Measurements from ENCODE around the gene ANKRD31.
"Not testable (repeated sequence)": the region's sequence is repeated elsewhere in the genome, so short reads cannot be mapped to it uniquely, and the experiment has no call there.

ANKRD31 gene, protein sequence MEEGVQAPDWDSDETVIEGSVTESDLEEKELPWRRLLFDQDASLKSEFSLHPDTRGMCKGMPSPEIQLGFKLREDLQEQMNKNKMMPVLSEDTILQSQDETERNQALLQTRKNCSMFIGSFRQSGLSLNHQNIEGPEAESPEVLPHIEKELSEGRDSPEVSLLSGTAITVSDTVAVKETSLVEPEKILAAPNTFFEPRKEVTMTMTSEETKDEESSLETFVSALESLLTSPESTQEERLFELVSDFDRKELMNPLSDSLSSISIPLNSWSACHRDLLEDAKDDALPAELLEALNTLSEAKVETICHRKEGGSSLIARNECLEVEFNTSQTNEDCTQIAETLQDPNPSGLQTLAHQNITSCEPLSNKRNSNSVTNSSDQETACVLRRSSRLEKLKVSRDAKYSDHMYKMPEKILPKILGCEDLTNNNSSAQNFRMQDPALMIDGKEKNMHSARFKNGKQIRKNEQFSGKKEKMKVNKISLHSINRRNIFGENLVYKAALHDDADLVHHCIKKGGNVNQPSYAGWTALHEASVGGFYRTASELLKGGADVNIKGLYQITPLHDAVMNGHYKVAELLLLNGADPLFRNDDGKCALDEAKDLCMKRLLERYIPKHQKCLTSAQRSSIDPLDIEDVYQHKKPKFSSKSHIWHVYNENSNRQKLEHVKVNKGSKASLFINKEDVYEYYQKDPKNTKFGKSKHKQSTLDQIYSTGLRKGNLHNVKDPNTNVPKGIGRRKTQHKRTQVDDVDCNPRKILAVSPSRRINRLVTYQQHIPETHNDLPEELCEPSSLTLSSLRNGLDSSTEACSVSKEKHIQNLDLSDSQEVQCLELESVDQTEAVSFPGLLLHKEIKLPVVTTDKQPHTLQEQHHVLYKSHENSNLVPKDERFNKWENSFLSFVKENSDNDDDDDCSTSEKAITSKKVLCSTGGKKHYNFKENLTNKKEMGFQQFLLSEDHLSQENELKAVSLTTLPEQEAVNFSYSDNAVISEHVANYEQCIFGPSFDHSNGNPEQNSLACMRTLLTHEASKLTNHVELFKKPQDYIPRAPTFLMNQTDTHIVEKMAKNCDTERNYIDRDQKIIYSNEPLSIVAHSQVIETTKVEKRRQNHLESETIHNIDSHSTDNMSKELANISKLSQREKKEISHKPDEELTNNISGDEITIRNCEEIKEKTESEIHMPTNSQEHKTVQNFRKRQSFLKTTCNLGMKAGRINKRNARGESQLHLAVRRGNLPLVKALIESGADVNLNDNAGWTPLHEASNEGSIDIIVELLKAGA (N-terminal part only)

DNA sequence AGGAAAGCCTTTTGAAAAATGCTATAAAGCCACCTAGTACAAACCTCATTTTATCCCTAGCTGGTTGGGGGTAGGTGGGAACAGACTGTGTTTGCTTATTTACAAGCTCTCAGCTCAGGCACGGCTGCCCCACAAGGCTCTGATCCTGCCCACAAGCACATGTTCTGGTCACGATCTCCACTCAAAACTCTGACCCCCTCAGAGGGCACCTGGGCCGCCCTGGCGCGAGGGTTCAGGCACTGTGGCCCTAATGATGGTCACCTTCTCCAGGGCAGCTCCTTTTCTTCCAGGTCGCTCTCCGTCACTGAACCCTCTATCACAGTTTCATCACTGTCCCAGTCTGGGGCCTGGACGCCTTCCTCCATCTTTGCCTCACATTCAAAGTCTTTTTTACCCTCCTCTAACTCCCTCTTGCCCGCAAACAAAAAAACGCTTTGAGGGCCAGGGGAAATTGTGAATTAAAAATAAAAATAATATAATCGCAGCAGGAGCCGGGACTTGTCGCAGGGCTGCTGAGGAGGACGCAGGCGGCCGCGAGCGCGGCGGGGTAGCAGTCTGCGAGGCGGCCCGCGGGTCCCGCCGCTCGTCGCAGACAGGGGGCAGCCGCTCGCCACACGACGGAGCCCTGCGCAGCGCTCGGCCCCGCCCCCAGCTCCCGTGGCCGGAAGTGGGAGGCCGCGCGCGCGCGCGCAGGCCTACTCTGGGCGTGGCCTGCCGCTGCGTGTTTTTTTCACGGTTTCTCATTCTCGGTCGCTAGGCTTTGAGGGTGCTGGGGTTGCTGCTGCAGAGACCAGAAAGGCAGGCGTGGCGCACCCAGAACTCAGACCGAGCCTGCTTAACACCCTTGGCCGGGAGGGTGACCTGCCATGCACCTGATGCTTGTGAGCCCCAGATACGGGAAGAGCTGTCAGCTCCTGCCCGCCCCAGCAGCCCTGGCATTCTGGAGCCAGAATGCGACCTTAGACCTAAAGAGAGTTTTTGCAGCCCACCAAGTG is at the start of gene ANKRD31:
Gene ANKRD31 (minus strand): TSS at position 557 of the 995 bp plus-strand sequence. CDS start 192 bp downstream, at position 365.
- DNase-seq: peak; percentile 57

DNA sequence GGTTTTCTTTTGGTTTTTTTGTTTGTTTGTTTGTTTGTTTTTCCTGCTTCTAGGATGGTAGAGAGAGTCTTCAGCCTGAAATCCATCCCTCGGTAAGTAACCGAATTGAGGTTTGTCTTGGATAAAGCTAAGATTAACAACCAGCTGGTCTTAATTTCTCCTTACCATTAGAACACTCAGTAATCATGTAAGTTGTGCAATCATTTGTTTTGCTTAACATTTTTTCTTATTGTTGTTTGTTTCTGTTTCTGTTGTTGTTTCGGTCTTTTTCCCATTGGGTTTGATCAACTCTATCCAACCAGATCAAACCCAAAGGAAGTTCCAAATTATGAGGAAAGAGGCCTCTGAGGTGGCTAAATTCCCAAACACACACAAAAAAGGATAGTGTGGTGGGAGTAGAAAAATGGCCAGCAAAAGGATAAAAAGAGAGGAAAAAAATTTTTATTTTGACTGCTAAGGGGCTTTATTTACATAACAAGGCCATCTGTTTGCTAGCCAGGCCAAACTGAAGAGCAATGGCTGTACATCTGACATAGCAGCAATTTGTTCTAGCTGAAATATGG is 49.6 kb upstream of the ANKRD31 start:
- DNase-seq: no peak

DNA sequence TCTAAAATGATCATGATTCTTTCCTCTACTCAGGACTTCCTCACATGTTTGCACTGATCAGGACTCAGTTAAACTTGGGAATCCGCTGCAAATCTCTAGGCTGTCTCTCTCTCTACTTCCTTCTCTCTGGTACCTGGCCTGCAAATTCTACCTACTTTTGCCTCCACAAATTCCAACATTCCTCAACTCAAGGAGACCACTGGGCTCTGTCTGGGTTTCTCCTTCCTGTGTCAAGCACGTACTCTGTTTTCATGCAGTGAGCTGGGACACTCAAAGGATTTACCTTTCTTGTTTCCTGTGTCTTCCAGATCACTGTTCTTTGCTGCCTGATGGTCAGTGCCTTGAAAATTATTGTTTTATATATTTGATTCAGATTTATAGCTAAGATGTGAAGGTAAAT is 45.9 kb upstream of the ANKRD31 start:
- DNase-seq: no peak

DNA sequence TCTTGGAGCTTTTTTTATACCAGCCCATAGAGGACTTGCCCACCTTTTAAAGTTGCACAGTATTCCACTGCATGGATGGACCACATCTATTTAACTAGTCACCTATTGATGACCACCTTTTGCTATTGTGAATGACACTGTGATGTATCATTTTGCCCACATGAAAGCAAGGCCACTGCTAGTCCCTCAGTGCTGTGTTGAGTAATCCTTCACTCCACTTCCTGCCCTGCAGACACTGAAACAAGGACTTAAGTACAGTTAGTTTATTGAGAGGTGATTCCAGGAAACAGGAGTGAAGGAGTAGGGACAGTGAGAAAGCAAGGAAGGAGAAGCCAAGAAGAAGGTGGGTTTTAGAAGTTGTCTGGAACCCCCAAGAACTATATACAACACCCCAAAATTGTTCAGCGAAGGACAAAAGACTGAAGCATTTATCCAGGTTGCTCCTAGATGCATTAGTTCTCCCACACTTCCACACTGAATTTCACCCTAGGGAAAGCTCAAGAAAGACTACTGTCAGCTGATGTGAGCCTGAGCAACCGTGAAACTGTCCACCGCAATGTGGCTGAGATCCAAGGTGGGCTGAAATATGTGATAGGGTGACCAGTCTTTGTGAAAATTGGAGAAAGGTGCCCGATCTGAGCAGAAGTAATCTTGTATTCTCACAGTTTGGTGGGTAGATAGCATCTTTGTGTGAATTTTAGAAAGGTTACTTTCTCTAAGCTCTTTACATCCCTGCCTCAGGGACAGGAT is 45.2 kb upstream of the ANKRD31 start:
- DNase-seq: no peak

DNA sequence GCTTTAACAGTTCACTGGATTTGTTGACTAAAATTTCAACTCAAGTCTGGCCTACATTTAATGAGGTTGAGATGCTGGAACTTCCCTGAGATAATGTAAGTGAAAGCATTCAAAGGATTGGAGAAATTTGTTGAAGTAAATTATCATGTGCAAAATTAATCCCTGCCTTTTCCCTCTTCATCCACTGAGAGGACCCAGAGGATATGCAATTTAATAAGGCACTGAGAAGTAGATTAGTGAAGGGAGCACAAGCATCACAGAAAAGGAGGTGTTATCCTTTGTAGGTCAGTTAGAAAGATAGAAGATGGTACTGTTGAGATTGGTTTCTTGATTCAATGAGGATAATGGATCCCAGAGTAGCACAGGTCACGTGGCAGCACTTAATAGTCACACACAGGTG is 42.6 kb upstream of the ANKRD31 start:
- DNase-seq: no peak

DNA sequence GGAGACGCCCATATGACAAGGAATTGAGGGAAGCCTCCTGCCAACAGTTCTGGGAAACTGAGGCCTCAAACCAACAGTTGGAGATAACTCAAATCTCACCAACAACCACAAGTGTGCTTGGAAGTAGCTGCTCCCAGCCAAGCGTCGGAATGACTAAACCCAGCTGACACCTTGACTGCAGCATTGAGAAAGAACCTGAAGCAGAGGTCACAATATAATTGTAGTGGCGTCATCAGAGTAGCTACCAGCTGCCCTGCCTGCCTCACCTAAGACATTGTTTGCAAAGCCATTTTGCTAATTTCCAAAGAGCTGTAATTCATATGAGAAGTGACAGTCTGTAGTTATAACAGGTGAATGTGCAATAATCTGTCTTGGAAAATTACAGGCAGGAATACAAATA is 40.8 kb upstream of the ANKRD31 start:
- DNase-seq: no peak

DNA sequence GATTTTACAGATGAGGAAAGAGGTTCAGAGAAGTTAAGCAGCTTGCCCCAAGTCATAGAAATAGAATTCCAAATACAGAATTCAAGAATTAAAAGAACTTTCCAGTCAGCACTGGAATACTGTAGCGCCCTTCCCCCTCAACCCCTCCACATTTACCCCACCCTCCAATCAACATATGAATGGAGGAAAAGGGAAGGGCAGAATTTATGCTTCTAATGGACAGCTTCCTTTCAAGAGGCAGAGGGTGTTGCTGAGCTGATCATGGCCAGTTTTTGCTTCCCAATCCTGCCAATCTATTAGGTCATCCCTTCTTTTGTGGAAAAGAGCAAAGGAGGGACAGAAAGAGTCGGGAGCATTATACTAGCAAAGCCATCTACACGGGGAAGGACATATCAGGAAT is 39.1 kb upstream of the ANKRD31 start:
- no peak for DNase-seq

DNA sequence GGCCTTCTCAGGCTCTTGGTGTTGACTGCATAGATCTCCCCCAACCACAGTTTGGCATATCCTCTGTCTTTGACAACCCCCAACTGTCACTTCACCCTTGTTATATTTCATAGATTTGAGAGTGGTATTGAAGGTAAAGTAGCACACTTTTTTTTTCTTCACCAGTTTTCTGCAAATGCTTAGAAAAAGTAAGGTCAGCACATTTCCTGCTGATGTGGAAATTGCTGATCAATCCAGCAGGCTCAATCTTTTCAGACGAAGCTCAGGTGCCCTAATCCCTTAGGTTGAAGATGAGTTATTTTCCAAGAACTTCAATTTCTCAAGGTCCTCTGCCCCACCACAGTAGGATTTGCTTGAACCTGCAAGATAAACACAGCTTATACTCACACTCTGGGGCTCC is 38.5 kb upstream of the ANKRD31 start:
- no peak for DNase-seq

DNA sequence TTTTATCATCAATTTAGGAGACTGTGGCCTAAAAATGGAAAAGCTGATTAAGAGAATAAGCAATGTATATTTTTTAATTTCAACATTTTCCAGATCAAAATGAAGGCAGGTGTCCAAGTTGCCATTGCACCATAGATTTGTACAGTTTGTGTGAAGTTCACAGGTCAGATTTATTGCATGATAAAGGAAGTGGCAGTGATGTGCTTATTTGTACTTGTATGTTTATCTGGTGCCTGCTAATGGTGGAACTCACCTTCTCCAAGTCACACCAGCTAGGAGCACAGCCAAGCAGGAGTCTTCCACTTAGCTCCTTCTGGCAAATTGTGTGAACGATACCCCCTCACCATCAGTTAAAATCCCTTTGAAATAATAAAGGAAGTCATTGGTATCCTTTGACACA is 37.8 kb upstream of the ANKRD31 start:
- no peak for DNase-seq

DNA sequence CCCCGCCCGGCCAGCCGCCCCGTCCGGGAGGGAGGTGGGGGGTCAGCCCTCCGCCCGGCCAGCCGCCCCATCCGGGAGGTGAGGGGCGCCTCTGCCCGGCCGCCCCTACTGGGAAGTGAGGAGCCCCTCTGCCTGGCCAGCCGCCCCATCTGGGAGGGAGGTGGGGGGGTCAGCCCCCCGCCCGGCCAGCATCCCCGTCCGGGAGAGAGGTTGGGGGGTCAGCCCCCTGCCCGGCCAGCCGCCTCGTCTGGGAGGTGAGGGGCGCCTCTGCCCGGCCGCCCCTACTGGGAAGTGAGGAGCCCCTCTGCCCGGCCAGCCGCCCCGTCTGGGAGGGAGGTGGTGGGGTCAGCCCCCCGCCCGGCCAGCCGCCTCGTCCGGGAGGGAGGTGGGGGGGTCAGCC is 33.9 kb upstream of the ANKRD31 start:
- not testable (repeated sequence) for DNase-seq

DNA sequence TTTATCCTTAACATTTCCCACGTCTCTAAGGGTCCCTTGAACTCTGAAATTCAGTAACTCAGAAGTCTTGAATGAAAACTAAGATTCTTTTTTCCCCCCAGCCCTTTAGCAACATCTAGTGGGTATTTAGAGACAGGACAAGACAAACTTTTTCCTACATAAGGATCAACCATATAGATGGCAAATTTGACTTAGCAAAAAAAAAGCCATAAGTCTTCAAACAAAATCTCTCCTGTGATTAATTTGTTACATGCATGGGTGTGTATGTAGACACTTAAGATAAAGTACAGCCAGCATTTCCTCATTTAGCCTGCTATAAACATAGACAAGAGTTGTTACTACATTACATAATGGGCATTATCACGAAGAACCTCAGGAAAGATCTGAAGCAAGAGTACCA is 29.1 kb upstream of the ANKRD31 start:
- no peak for DNase-seq

DNA sequence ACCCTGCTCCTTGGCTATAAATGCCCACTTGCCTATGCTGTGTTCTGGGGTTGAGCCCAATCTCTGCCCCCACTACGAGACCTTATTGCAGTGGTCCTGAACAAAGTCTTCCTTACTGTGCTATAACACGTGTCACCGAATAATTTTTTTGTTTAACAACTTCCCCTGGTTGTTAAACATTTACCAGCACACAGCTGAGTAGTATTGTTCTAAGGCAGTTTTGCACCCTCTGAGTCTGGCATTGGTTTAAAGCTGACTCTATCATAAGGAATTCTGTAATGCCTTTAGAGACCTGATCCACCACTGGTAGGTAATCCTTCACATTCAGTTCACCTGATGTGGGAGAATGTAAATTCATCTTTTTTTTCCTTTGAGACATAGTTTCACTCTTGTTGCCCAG is 25.6 kb upstream of the ANKRD31 start:
- no peak for DNase-seq

DNA sequence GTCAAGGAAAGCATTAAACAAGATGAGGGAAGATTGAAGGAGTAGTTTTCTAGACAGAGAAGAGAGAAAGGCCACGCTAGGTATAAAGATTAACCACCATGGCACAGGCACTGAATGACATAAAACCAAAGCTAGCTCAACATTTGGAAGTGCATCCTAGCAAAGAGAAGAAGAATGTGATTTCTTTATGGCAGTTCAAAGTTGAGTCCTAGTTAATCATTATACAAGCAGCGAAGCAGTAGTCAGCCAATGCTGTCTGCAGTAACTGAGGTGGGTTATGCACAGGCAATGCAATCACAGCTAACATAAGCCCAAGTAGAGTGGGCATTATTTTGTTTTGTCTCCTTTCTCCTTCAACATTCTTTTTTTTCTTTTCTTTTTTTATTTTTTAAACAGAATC is 24.0 kb upstream of the ANKRD31 start:
- no peak for DNase-seq

DNA sequence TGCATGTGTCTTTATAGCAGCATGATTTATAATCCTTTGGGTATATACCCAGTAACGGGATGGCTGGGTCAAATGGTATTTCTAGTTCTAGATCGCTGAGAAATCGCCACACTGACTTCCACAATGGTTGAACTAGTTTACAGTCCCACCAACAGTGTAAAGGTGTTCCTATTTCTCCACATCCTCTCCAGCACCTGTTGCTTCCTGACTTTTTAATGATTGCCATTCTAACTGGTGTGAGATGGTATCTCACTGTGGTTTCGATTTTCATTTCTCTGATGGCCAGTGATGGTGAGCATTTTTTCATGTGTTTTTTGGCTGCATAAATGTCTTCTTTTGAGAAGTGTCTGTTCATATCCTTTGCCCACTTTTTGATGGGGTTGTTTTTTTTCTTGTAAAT is 13.8 kb upstream of the ANKRD31 start:
- not testable (repeated sequence) for DNase-seq

DNA sequence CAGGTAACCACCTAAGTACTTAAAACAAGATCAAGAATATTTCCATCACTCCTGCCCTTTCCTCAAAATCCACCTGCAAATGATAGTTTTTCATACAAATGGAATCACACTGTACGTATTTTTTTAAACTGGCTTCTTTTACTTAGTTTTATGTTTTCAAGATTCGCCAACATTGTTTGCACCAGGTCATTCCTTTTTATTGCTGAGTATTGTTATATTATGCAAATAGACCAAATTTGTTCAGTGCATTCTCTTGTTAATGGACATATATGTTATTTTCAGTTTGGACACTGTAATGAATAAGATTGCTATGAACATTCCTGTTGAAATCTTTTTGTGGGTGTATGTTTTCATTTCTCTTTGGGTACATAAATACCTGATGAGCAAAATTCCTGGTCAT is 8.3 kb upstream of the ANKRD31 start:
- DNase-seq: no peak

DNA sequence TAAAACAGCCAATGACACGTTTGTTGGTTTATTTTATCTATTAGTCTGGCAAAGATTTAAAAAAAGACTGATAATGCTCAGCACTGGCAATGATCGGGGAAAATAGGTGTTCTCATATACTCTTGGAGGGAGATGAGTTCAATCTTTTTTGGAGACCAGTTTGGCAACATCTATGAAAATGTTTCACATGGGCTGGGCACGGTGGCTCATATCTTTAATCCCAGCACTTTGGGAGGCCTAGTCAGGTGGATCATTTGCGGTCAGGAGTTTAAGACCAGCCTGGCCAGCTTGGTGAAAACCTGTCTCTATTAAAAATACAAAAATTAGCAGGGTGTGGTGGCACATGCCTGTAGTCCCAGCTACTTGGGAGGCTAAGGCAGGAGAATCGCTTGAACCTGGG is 6.8 kb upstream of the ANKRD31 start:
- DNase-seq: no peak

DNA sequence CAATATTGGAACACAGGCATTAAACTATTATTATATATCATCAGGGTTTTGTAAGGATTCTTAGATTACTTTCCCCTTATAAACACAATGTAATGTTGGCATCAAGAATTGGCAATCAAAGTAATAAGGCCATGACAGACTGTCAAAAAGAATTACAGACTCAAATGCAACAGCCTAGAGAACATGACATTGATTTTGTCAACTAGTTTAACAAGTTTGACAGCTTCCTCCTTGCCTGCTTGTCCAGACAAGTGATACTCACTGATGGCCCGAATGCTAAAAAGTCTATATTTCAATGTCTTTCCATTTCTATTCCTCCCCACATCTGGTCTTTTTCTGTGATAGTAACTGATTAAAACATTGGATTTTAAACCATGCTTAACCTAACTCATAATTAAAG is 6.4 kb upstream of the ANKRD31 start:
- DNase-seq: no peak

DNA sequence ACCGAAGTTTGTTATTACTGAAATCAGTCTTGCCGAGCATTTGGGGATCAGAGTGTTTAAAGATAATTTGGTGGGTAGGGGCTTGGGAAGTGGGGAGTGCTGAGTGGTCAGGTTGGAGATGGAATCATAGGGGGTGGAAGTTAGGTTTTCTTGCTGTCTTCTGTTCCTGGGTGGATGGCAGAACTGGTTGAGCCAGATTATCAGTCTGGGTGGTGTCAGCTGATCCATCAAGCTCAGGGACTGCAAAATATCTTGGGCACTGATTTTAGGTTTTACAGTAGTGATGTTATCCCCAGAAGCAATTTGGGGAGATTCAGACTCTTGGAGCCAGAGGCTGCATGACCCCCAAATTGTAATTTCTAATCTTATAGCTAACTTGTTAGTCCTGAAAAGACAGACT is 5.4 kb upstream of the ANKRD31 start:
- DNase-seq: no peak

DNA sequence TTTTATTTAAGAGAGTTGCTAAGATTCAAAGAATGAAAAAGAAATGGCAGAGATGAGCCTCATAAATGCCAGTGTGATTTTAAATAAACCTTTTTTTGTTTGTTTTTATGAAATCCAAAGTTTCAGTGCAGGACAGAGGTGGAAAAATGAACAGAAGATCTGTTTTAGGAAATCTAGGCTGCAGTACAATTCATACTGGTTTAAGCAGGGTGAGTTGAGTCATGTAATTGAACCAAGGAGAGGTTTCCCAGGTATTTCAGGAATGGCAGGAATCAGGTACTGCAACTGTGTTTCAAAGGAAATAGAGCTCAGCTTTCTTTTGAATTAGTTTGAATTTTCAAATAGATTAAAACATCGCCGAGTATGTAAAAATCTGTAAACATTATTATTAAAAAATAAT is 3.0 kb upstream of the ANKRD31 start:
- DNase-seq: no peak

DNA sequence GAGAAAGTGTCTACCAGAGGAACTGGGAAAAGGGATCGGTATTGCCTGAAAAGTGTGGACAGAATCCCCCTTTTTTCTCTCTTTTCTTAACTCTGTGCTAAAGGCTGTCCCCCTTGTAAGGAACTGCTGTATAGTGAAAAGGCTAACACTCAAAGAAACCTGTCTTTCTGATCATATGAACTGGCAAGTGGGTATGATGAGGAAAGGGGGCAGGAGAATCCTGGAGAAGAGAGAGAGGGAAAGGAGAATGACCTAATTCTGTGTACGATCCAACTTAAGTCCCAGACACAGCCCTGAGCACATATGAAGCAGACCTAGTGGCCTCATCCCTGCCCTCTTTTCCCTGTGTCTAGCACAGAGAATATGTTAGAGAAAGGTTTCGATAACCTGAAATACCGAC is 967 bp downstream of the ANKRD31 start:
- DNase-seq: no peak

DNA sequence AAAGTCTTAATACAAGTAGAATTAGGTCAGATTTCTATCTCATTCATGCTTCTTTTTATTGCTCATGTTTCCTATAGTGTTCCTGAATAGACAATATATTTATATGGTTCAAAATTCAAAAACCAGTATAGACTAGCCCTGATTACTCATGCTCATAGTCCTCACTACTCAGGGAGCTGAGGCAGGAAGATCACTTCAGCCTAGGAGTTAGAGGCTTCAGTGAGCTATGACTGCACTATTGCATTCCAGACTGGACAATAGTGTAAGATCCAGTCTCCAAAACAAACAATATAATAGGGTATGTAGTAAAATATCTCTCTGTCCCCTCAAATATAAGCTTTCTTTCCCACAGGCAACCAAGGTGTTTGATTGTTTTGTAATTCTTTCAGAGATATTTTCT is 2.4 kb downstream of the ANKRD31 start:
- no peak for DNase-seq
